ENCODE results near the gene GRIP2.

The GRIP2 gene

GRCh38 chr3:14539742-14540491 lies at the start of gene GRIP2:
GRIP2 (minus strand) TSS chr3:14540342; CDS start chr3:14540308, 34 bp downstream.
- DNase-seq (ENCODE audit: low spot score), result no peak

- no peak for DNase-seq (ENCODE audit: low spot score)
These were observed 48.4 kb upstream of the GRIP2 start for GRCh38 chr3:14588425-14589112.

- no peak for DNase-seq (ENCODE audit: low spot score)
These were observed 47.7 kb upstream of the GRIP2 start for GRCh38 chr3:14587740-14588360.

- no peak for DNase-seq (ENCODE audit: low spot score)
These were observed 46.5 kb upstream of the GRIP2 start for GRCh38 chr3:14586611-14587010.

GRCh38 chr3:14583548-14584091 lies 43.5 kb upstream of the GRIP2 start:
- no peak for DNase-seq (ENCODE audit: low spot score)

- DNase-seq (ENCODE audit: low spot score), result no peak
These were observed 41.9 kb upstream of the GRIP2 start for GRCh38 chr3:14582045-14582410.

- no peak for DNase-seq (ENCODE audit: low spot score)
These were observed 41.3 kb upstream of the GRIP2 start for GRCh38 chr3:14581334-14582044.

- DNase-seq (ENCODE audit: low spot score), result no peak
These were observed 37.8 kb upstream of the GRIP2 start for GRCh38 chr3:14577897-14578296.

- no peak for DNase-seq (ENCODE audit: low spot score)
These were observed 36.0 kb upstream of the GRIP2 start for GRCh38 chr3:14576163-14576562.

GRCh38 chr3:14574183-14574582 lies 34.0 kb upstream of the GRIP2 start:
- DNase-seq (ENCODE audit: low spot score), result no peak

- no peak for DNase-seq (ENCODE audit: low spot score)
These were observed 33.6 kb upstream of the GRIP2 start for GRCh38 chr3:14573706-14574105.

GRCh38 chr3:14570864-14571263 lies 30.7 kb upstream of the GRIP2 start:
- no peak for DNase-seq (ENCODE audit: low spot score)

GRCh38 chr3:14570089-14570488 lies 29.9 kb upstream of the GRIP2 start:
- no peak for DNase-seq (ENCODE audit: low spot score)

- no peak for DNase-seq (ENCODE audit: low spot score)
These were observed 29.4 kb upstream of the GRIP2 start for GRCh38 chr3:14569474-14570000.

GRCh38 chr3:14568269-14568668 lies 28.1 kb upstream of the GRIP2 start:
- no peak for DNase-seq (ENCODE audit: low spot score)

- no peak for DNase-seq (ENCODE audit: low spot score)
These were observed 26.7 kb upstream of the GRIP2 start for GRCh38 chr3:14566812-14567211.

GRCh38 chr3:14565868-14566588 lies 25.9 kb upstream of the GRIP2 start:
- DNase-seq (ENCODE audit: low spot score), result no peak

- DNase-seq (ENCODE audit: low spot score), result no peak
These were observed 24.6 kb upstream of the GRIP2 start for GRCh38 chr3:14564741-14565140.

- no peak for DNase-seq (ENCODE audit: low spot score)
These were observed 23.9 kb upstream of the GRIP2 start for GRCh38 chr3:14563946-14564539.

GRCh38 chr3:14562121-14562890 lies 22.2 kb upstream of the GRIP2 start:
- DNase-seq (ENCODE audit: low spot score), result no peak
